ENCODE data around the gene RASSF5. TPM values are rescaled to one million over a fixed set of nuclear protein-coding genes. Genes with fewer than 3 reads are reported as not detected.

The RASSF5 gene
- total and polyA plus RNA-seq, 10 of the 15 experiments (the other 5 are each of a cell fraction or from before 2014, with no cell fraction given) = 14.0 to 89.6 (median 68.9) TPM

DNA sequence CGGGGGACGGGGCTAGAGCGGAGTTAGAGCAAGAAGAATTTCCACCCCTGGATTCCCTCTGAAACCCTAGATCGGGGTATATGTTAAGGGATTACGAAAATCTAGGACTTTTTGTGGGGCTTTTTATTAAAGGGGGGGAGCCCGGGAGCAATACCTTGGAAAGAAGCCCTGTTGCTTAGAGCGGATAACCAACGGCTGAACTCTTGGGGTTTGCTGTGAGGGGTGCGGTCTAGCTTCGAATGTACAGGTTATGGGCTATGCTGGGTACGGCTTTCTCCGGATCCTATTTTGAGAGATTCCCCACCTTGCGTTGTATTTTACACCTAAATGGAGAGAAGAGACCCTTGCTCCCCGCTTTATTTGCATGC is 128.6 kb downstream of the RASSF5 start (continued):
- TF ChIP-seq, protein P1, sequence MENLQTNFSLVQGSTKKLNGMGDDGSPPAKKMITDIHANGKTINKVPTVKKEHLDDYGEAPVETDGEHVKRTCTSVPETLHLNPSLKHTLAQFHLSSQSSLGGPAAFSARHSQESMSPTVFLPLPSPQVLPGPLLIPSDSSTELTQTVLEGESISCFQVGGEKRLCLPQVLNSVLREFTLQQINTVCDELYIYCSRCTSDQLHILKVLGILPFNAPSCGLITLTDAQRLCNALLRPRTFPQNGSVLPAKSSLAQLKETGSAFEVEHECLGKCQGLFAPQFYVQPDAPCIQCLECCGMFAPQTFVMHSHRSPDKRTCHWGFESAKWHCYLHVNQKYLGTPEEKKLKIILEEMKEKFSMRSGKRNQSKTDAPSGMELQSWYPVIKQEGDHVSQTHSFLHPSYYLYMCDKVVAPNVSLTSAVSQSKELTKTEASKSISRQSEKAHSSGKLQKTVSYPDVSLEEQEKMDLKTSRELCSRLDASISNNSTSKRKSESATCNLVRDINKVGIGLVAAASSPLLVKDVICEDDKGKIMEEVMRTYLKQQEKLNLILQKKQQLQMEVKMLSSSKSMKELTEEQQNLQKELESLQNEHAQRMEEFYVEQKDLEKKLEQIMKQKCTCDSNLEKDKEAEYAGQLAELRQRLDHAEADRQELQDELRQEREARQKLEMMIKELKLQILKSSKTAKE (IDR thresholded peaks at IDR 0.05; ENCODE audit: low read depth, poor library complexity, severe bottlenecking) = no peak
- TF ChIP-seq, protein P2, sequence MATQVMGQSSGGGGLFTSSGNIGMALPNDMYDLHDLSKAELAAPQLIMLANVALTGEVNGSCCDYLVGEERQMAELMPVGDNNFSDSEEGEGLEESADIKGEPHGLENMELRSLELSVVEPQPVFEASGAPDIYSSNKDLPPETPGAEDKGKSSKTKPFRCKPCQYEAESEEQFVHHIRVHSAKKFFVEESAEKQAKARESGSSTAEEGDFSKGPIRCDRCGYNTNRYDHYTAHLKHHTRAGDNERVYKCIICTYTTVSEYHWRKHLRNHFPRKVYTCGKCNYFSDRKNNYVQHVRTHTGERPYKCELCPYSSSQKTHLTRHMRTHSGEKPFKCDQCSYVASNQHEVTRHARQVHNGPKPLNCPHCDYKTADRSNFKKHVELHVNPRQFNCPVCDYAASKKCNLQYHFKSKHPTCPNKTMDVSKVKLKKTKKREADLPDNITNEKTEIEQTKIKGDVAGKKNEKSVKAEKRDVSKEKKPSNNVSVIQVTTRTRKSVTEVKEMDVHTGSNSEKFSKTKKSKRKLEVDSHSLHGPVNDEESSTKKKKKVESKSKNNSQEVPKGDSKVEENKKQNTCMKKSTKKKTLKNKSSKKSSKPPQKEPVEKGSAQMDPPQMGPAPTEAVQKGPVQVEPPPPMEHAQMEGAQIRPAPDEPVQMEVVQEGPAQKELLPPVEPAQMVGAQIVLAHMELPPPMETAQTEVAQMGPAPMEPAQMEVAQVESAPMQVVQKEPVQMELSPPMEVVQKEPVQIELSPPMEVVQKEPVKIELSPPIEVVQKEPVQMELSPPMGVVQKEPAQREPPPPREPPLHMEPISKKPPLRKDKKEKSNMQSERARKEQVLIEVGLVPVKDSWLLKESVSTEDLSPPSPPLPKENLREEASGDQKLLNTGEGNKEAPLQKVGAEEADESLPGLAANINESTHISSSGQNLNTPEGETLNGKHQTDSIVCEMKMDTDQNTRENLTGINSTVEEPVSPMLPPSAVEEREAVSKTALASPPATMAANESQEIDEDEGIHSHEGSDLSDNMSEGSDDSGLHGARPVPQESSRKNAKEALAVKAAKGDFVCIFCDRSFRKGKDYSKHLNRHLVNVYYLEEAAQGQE (IDR thresholded peaks at IDR 0.05; ENCODE audit: low read depth, low read length) = no peak
- TF ChIP-seq RAD51 (IDR thresholded peaks at IDR 0.05) = no peak
- no peak for TF ChIP-seq DPF2 (IDR thresholded peaks at IDR 0.05)
- 0 out of 2 replicates have a peak, but pooled peaks have one; percentile 7 for TF ChIP-seq TBL1XR1 (IDR thresholded peaks at IDR 0.05; ENCODE audit: low read depth, low read length)
- no peak for TF ChIP-seq BRCA1 (IDR thresholded peaks at IDR 0.05; ENCODE audit: low read depth, low read length)
- TF ChIP-seq HDAC6 (IDR thresholded peaks at IDR 0.05; ENCODE audit: unreplicated experiment) = no peak
- no peak for TF ChIP-seq EGR1 (IDR thresholded peaks at IDR 0.05; ENCODE audit: borderline replicate concordance in 1 of 2, low read depth in 2 of 2, low read length in 2 of 2)
- no peak for TF ChIP-seq FOXM1 (IDR thresholded peaks at IDR 0.05; ENCODE audit: low read depth, low read length)
- TF ChIP-seq, protein P3, sequence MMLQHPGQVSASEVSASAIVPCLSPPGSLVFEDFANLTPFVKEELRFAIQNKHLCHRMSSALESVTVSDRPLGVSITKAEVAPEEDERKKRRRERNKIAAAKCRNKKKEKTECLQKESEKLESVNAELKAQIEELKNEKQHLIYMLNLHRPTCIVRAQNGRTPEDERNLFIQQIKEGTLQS (IDR thresholded peaks at IDR 0.05; ENCODE audit: borderline replicate concordance, extremely low read depth, low read depth, low read length) = no peak
- TF ChIP-seq BCL11A (IDR thresholded peaks at IDR 0.05; ENCODE audit: low read depth, low read length) = no peak
- TF ChIP-seq CREM (IDR thresholded peaks at IDR 0.05; ENCODE audit: low read depth) = no peak
- no peak for TF ChIP-seq NFYB (IDR thresholded peaks at IDR 0.05; ENCODE audit: insufficient read depth, low read depth, low read length)
